Effector memory CD4-positive, alpha-beta T cell (primary cell): ENCODE data around the gene BASP1.
"Not testable (repeated sequence)": the region's sequence is repeated elsewhere in the genome, so short reads cannot be mapped to it uniquely, and the experiment has no call there.

Experiments used
- DNase-seq, 3 donors: peaks; one replicate each; pipeline ENCODE4 v3.0.0-alpha.2; 2020
- H3K27ac ChIP-seq: 2 replicates; pipeline ENCODE4 v1.7.0; 2013; ENCODE audit warnings: mild to moderate bottlenecking, low read length, moderate library complexity; ENCODE audit not compliant: insufficient read depth, poor library complexity, severe bottlenecking
- H3K27me3 ChIP-seq: replicated peaks from 2 replicates; pipeline ENCODE4 v1.7.0; 2013; ENCODE audit warnings: mild to moderate bottlenecking, low read length; ENCODE audit not compliant: insufficient read depth, control insufficient read depth, poor library complexity, severe bottlenecking
- H3K36me3 ChIP-seq: 2 replicates; pipeline ENCODE4 v1.7.0; 2013; ENCODE audit warnings: mild to moderate bottlenecking, low read length, moderate library complexity; ENCODE audit not compliant: control insufficient read depth, insufficient read depth
- H3K4me1 ChIP-seq: 2 replicates; pipeline ENCODE4 v1.7.0; 2013; ENCODE audit warnings: low read length, mild to moderate bottlenecking; ENCODE audit not compliant: control insufficient read depth, insufficient read depth, poor library complexity, severe bottlenecking
- H3K4me3 ChIP-seq: 2 replicates; pipeline ENCODE4 v1.7.0; 2013; ENCODE audit warnings: low read length, low read depth, mild to moderate bottlenecking; ENCODE audit not compliant: insufficient read depth, poor library complexity, severe bottlenecking
- H3K9me3 ChIP-seq: 2 replicates; pipeline ENCODE4 v1.7.0; 2013; ENCODE audit warnings: mild to moderate bottlenecking, low read length, moderate library complexity; ENCODE audit not compliant: control insufficient read depth

The BASP1 gene

GRCh38 chr5:17295671-17296070, 78.2 kb downstream of the BASP1 start:
- Histone ChIP-seq H3K36me3 (no peaks in the 10 kb centered on the region), H3K27me3 (no peaks in the 10 kb centered on the region), H3K27ac (no peak overlapping the region), H3K4me3 (no peak overlapping the region), H3K9me3 (no peaks in the 10 kb centered on the region), H3K4me1 (no peaks in the 10 kb centered on the region)
- no peak for DNase-seq

DNA sequence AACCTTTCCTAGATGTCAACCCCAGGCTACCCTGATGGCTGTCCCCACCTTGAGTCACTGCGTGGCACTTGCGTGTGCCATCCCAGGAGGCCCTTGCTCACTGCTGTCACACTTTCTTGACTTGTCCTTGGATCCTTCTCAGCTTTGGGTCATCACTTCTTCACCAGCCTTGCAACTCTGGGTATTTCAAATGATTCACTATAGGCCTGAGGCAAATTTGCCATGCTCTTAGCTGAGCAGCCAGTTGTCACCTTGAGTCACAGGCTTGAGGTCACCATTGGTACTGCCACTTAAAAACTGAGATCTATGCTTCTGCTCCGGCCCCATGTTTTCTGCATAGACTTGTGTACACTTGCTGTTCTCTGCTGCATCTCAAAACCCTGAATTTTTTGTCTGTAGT, 84.7 kb downstream of the BASP1 start:
- Histone ChIP-seq H3K27ac (no peak overlapping the region), H3K4me1 (no peaks in the 10 kb centered on the region), H3K9me3 (no peaks in the 10 kb centered on the region), H3K27me3 (no peaks in the 10 kb centered on the region), H3K36me3 (no peaks in the 10 kb centered on the region), H3K4me3 (no peak overlapping the region)
- no peak for DNase-seq

- no peaks in the 10 kb centered on the region for H3K9me3 ChIP-seq
- no peak overlapping the region for H3K4me3 ChIP-seq
- no peaks in the 10 kb centered on the region for H3K27me3 ChIP-seq
- H3K27ac ChIP-seq: no peak overlapping the region
- DNase-seq: no peak
- no peaks in the 10 kb centered on the region for H3K4me1 ChIP-seq
- H3K36me3 ChIP-seq: no peaks in the 10 kb centered on the region
Observed at GRCh38 chr5:17302604-17303003, 85.2 kb downstream of the BASP1 start.

GRCh38 chr5:17304282-17304681, 86.9 kb downstream of the BASP1 start:
- no peak for DNase-seq
- Histone ChIP-seq H3K36me3 (no peaks in the 10 kb centered on the region), H3K27me3 (no peaks in the 10 kb centered on the region), H3K9me3 (no peaks in the 10 kb centered on the region), H3K4me3 (no peak overlapping the region), H3K27ac (no peak overlapping the region), H3K4me1 (no peaks in the 10 kb centered on the region)

DNA sequence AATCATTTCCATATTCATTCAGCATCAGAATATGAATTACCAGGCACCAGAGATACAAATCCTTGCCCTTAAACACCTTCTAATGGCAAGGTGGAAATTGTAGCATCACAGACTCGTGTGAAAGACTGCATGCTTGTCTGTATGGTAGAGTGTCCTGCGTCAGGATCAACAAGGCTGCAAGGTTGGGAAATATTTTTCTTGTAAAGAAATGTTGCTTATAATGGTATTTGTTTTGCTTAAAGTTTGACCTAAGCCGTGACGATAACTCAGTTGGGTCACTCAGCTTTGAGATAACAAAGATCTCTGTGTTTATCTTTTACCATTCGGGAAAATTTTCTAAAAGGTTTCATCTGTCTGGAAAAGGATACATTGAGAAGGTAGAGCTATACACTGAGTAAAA, 87.6 kb downstream of the BASP1 start:
- no peaks in the 10 kb centered on the region for H3K4me1 ChIP-seq
- no peak for DNase-seq
- H3K9me3 ChIP-seq: no peaks in the 10 kb centered on the region
- no peak overlapping the region for H3K4me3 ChIP-seq
- H3K27me3 ChIP-seq: no peaks in the 10 kb centered on the region
- H3K27ac ChIP-seq: no peak overlapping the region
- no peaks in the 10 kb centered on the region for H3K36me3 ChIP-seq

GRCh38 chr5:17305964-17306725, 88.7 kb downstream of the BASP1 start:
- H3K4me3 ChIP-seq: no peak overlapping the region
- H3K27ac ChIP-seq: no peak overlapping the region
- H3K9me3 ChIP-seq: no peaks in the 10 kb centered on the region
- no peak for DNase-seq
- H3K27me3 ChIP-seq: no peaks in the 10 kb centered on the region
- H3K4me1 ChIP-seq: no peaks in the 10 kb centered on the region
- H3K36me3 ChIP-seq: no peaks in the 10 kb centered on the region

DNA sequence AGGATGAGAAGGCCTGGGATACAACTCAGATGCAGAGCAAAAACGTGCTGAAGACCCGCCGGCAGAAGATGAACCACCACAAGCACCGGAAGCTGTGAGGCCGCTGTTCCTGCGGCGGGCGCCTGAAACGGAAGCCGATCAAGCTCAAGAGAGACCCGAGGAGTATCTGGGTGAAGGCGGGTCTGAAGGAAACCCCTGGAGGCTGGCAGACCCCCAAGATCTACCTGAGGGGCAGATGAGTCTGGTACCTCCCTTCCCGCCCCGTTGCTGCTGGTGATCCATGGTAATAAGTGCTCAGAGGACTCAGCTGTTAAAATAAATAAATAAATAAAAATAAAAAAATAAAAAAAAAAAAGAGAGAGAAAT, 89.3 kb downstream of the BASP1 start:
- no peaks in the 10 kb centered on the region for H3K27me3 ChIP-seq
- H3K9me3 ChIP-seq: no peaks in the 10 kb centered on the region
- no peak overlapping the region for H3K27ac ChIP-seq
- DNase-seq: no peak
- H3K36me3 ChIP-seq: no peaks in the 10 kb centered on the region
- no peak overlapping the region for H3K4me3 ChIP-seq
- H3K4me1 ChIP-seq: no peaks in the 10 kb centered on the region

GRCh38 chr5:17307440-17307839, 90.0 kb downstream of the BASP1 start:
- not testable (repeated sequence) for H3K36me3 ChIP-seq, H3K27me3 ChIP-seq, H3K9me3 ChIP-seq, H3K4me3 ChIP-seq, DNase-seq, H3K4me1 ChIP-seq, H3K27ac ChIP-seq

DNA sequence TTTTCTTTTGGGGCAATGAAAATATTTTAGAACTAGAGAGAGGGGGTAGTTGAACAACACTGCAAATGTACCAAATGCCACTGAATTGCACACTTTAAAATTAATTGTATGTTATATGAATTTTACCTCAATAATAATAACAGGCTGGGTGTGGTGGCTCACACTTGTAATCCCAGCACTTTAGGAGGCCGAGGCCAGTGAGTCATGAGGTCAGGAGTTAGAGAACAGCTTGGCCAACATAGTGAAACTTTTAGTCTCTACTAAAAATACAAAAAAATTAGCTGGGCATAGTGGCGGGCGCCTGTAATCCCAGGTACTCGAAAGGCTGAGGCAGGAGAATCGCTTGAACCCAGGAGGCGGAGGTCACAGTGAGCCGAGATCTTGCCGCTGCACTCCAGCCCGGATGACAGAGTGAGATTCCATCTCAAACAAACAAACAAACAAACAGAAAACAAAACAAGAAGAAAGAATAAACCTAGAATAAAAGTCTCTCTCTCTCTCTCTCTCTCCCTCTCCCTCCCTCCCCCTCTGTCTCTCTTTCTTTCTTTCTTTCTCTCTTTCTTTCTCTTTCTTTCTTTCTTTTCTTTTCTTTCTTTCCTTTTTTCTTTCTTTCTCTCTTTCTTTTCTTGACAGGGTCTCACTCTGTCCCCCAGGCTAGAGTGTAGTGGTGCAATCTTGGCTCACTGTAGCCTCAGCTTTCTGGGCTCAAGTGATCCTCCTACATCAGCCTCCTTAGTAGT, 91.1 kb downstream of the BASP1 start:
- no peak for DNase-seq
- no peak overlapping the region for H3K27ac ChIP-seq
- H3K4me3 ChIP-seq: no peak overlapping the region
- H3K4me1 ChIP-seq: no peaks in the 10 kb centered on the region
- H3K27me3 ChIP-seq: no peaks in the 10 kb centered on the region
- H3K36me3 ChIP-seq: no peaks in the 10 kb centered on the region
- no peaks in the 10 kb centered on the region for H3K9me3 ChIP-seq

DNA sequence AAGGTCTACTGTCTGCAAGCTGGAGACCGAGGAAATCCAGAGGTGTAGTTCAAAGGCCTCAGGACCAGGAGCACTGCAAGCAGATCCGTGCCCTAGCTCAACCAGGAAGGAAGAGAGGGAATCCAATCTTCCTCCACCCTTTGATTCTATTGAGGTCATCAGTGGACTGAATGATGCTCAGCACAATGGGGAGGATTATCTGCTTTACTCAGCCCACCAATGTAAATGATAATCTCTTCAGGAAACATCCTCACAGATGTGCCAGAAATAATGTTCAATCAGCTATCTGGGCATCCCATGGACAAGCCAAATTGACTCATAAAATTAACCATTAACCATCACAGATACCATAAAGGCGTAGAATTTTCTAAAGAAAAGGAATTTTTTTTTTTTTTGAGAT, 92.0 kb downstream of the BASP1 start:
- Histone ChIP-seq H3K27me3 (no peaks in the 10 kb centered on the region), H3K27ac (no peak overlapping the region), H3K4me1 (no peaks in the 10 kb centered on the region), H3K9me3 (no peaks in the 10 kb centered on the region), H3K4me3 (no peak overlapping the region), H3K36me3 (no peaks in the 10 kb centered on the region)
- no peak for DNase-seq
